Measurements from ENCODE around the gene SAMD4A.

GRCh38 chr14:54756656-54757392, 189.9 kb downstream of the SAMD4A start:
- TF ChIP-seq, protein P1, sequence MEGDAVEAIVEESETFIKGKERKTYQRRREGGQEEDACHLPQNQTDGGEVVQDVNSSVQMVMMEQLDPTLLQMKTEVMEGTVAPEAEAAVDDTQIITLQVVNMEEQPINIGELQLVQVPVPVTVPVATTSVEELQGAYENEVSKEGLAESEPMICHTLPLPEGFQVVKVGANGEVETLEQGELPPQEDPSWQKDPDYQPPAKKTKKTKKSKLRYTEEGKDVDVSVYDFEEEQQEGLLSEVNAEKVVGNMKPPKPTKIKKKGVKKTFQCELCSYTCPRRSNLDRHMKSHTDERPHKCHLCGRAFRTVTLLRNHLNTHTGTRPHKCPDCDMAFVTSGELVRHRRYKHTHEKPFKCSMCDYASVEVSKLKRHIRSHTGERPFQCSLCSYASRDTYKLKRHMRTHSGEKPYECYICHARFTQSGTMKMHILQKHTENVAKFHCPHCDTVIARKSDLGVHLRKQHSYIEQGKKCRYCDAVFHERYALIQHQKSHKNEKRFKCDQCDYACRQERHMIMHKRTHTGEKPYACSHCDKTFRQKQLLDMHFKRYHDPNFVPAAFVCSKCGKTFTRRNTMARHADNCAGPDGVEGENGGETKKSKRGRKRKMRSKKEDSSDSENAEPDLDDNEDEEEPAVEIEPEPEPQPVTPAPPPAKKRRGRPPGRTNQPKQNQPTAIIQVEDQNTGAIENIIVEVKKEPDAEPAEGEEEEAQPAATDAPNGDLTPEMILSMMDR (conservative IDR thresholded peaks at IDR 0.05; ENCODE audit: low read depth, low read length) = no peak
- TF ChIP-seq RAD21 (IDR thresholded peaks at IDR 0.05; ENCODE audit: low read length) (no peak), CHD1 (IDR thresholded peaks at IDR 0.05; ENCODE audit: low read depth, low read length) (no peak), POLR2A (IDR thresholded peaks at IDR 0.05; ENCODE audit: low read depth, low read length) (no peak), MAZ (IDR thresholded peaks at IDR 0.05; ENCODE audit: borderline replicate concordance, low read depth, low read length) (no peak), RFX5 (IDR thresholded peaks at IDR 0.05; ENCODE audit: low read depth, low read length) (no peak)
- TF ChIP-seq, protein P2, sequence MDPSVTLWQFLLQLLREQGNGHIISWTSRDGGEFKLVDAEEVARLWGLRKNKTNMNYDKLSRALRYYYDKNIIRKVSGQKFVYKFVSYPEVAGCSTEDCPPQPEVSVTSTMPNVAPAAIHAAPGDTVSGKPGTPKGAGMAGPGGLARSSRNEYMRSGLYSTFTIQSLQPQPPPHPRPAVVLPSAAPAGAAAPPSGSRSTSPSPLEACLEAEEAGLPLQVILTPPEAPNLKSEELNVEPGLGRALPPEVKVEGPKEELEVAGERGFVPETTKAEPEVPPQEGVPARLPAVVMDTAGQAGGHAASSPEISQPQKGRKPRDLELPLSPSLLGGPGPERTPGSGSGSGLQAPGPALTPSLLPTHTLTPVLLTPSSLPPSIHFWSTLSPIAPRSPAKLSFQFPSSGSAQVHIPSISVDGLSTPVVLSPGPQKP (IDR thresholded peaks at IDR 0.05; ENCODE audit: borderline replicate concordance, low read depth, low read length) = no peak
